Measurements from ENCODE around the gene MAP6.

Gene MAP6

GRCh38 chr11:75596914-75597313 lies 71.9 kb downstream of the MAP6 start:
- Histone ChIP-seq H3K27ac (ENCODE audit: low read depth in 2 of 2, low read length in 2 of 2) (no peak overlapping the region), H3K36me3 (ENCODE audit: control insufficient read depth in 2 of 2, insufficient read depth in 2 of 2, low read length in 2 of 2) (no peaks in the 10 kb centered on the region), H3K9me3 (ENCODE audit: control insufficient read depth in 2 of 2, low read length in 2 of 2) (no peaks in the 10 kb centered on the region), H3K9ac (ENCODE audit: low read depth in 1 of 2, low read length in 2 of 2) (no peak overlapping the region), H3K4me1 (ENCODE audit: control insufficient read depth in 2 of 2, insufficient read depth in 2 of 2, low read length in 2 of 2) (peaks cover 3 to 4% of the 10 kb centered on the region in 2 donors), H3K27me3 (ENCODE audit: control insufficient read depth in 2 of 2, insufficient read depth in 2 of 2, low read length in 2 of 2) (peaks cover 0 to 4% of the 10 kb centered on the region in 2 donors), H3K4me3 (ENCODE audit: low read length in 2 of 2) (no peak overlapping the region)

- H3K36me3 ChIP-seq (ENCODE audit: control insufficient read depth in 2 of 2, insufficient read depth in 2 of 2, low read length in 2 of 2), result no peaks in the 10 kb centered on the region
- H3K27me3 ChIP-seq (ENCODE audit: control insufficient read depth in 2 of 2, insufficient read depth in 2 of 2, low read length in 2 of 2), result no peaks in the 10 kb centered on the region
- H3K4me1 ChIP-seq (ENCODE audit: control insufficient read depth in 2 of 2, insufficient read depth in 2 of 2, low read length in 2 of 2), result peaks cover 3 to 4% of the 10 kb centered on the region in 2 donors
- H3K4me3 ChIP-seq (ENCODE audit: low read length in 2 of 2), result no peak overlapping the region
- H3K9me3 ChIP-seq (ENCODE audit: control insufficient read depth in 2 of 2, low read length in 2 of 2), result no peaks in the 10 kb centered on the region
- H3K27ac ChIP-seq (ENCODE audit: low read depth in 2 of 2, low read length in 2 of 2), result no peak overlapping the region
- no peak overlapping the region for H3K9ac ChIP-seq (ENCODE audit: low read depth in 1 of 2, low read length in 2 of 2)
These were observed 73.4 kb downstream of the MAP6 start for GRCh38 chr11:75595429-75595828.

- H3K9ac ChIP-seq (ENCODE audit: low read depth in 1 of 2, low read length in 2 of 2), result no peak overlapping the region
- peaks cover 3 to 4% of the 10 kb centered on the region in 2 donors for H3K4me1 ChIP-seq (ENCODE audit: control insufficient read depth in 2 of 2, insufficient read depth in 2 of 2, low read length in 2 of 2)
- H3K27ac ChIP-seq (ENCODE audit: low read depth in 2 of 2, low read length in 2 of 2), result no peak overlapping the region
- H3K4me3 ChIP-seq (ENCODE audit: low read length in 2 of 2), result no peak overlapping the region
- H3K36me3 ChIP-seq (ENCODE audit: control insufficient read depth in 2 of 2, insufficient read depth in 2 of 2, low read length in 2 of 2), result no peaks in the 10 kb centered on the region
- H3K9me3 ChIP-seq (ENCODE audit: control insufficient read depth in 2 of 2, low read length in 2 of 2), result no peaks in the 10 kb centered on the region
- no peaks in the 10 kb centered on the region for H3K27me3 ChIP-seq (ENCODE audit: control insufficient read depth in 2 of 2, insufficient read depth in 2 of 2, low read length in 2 of 2)
These were observed 74.6 kb downstream of the MAP6 start for GRCh38 chr11:75594211-75594610.

GRCh38 chr11:75593286-75593915 lies 75.4 kb downstream of the MAP6 start:
- no peak overlapping the region for H3K9ac ChIP-seq (ENCODE audit: low read depth in 1 of 2, low read length in 2 of 2)
- H3K27me3 ChIP-seq (ENCODE audit: control insufficient read depth in 2 of 2, insufficient read depth in 2 of 2, low read length in 2 of 2), result no peaks in the 10 kb centered on the region
- peaks cover 3 to 4% of the 10 kb centered on the region in 2 donors for H3K4me1 ChIP-seq (ENCODE audit: control insufficient read depth in 2 of 2, insufficient read depth in 2 of 2, low read length in 2 of 2)
- no peak overlapping the region for H3K4me3 ChIP-seq (ENCODE audit: low read length in 2 of 2)
- H3K36me3 ChIP-seq (ENCODE audit: control insufficient read depth in 2 of 2, insufficient read depth in 2 of 2, low read length in 2 of 2), result no peaks in the 10 kb centered on the region
- no peak overlapping the region for H3K27ac ChIP-seq (ENCODE audit: low read depth in 2 of 2, low read length in 2 of 2)
- H3K9me3 ChIP-seq (ENCODE audit: control insufficient read depth in 2 of 2, low read length in 2 of 2), result no peaks in the 10 kb centered on the region

GRCh38 chr11:75592715-75593114 lies 76.1 kb downstream of the MAP6 start:
- Histone ChIP-seq H3K9ac (ENCODE audit: low read depth in 1 of 2, low read length in 2 of 2) (no peak overlapping the region), H3K4me3 (ENCODE audit: low read length in 2 of 2) (no peak overlapping the region), H3K27ac (ENCODE audit: low read depth in 2 of 2, low read length in 2 of 2) (no peak overlapping the region), H3K27me3 (ENCODE audit: control insufficient read depth in 2 of 2, insufficient read depth in 2 of 2, low read length in 2 of 2) (no peaks in the 10 kb centered on the region), H3K9me3 (ENCODE audit: control insufficient read depth in 2 of 2, low read length in 2 of 2) (no peaks in the 10 kb centered on the region), H3K4me1 (ENCODE audit: control insufficient read depth in 2 of 2, insufficient read depth in 2 of 2, low read length in 2 of 2) (peaks cover 3 to 4% of the 10 kb centered on the region in 2 donors), H3K36me3 (ENCODE audit: control insufficient read depth in 2 of 2, insufficient read depth in 2 of 2, low read length in 2 of 2) (no peaks in the 10 kb centered on the region)

GRCh38 chr11:75591966-75592365 lies 76.9 kb downstream of the MAP6 start:
- no peak overlapping the region for H3K27ac ChIP-seq (ENCODE audit: low read depth in 2 of 2, low read length in 2 of 2)
- no peaks in the 10 kb centered on the region for H3K9me3 ChIP-seq (ENCODE audit: control insufficient read depth in 2 of 2, low read length in 2 of 2)
- peaks cover 3 to 4% of the 10 kb centered on the region in 2 donors for H3K4me1 ChIP-seq (ENCODE audit: control insufficient read depth in 2 of 2, insufficient read depth in 2 of 2, low read length in 2 of 2)
- H3K9ac ChIP-seq (ENCODE audit: low read depth in 1 of 2, low read length in 2 of 2), result no peak overlapping the region
- H3K27me3 ChIP-seq (ENCODE audit: control insufficient read depth in 2 of 2, insufficient read depth in 2 of 2, low read length in 2 of 2), result no peaks in the 10 kb centered on the region
- no peak overlapping the region for H3K4me3 ChIP-seq (ENCODE audit: low read length in 2 of 2)
- no peaks in the 10 kb centered on the region for H3K36me3 ChIP-seq (ENCODE audit: control insufficient read depth in 2 of 2, insufficient read depth in 2 of 2, low read length in 2 of 2)

- Histone ChIP-seq H3K4me3 (ENCODE audit: low read length in 2 of 2) (no peak overlapping the region), H3K27me3 (ENCODE audit: control insufficient read depth in 2 of 2, insufficient read depth in 2 of 2, low read length in 2 of 2) (no peaks in the 10 kb centered on the region), H3K9ac (ENCODE audit: low read depth in 1 of 2, low read length in 2 of 2) (no peak overlapping the region), H3K4me1 (ENCODE audit: control insufficient read depth in 2 of 2, insufficient read depth in 2 of 2, low read length in 2 of 2) (peaks cover 3 to 4% of the 10 kb centered on the region in 2 donors), H3K27ac (ENCODE audit: low read depth in 2 of 2, low read length in 2 of 2) (no peak overlapping the region), H3K36me3 (ENCODE audit: control insufficient read depth in 2 of 2, insufficient read depth in 2 of 2, low read length in 2 of 2) (no peaks in the 10 kb centered on the region), H3K9me3 (ENCODE audit: control insufficient read depth in 2 of 2, low read length in 2 of 2) (no peaks in the 10 kb centered on the region)
These were observed 77.5 kb downstream of the MAP6 start for GRCh38 chr11:75591371-75591770.

GRCh38 chr11:75589933-75590332 lies 78.9 kb downstream of the MAP6 start:
- Histone ChIP-seq H3K27ac (ENCODE audit: low read depth in 2 of 2, low read length in 2 of 2) (no peak overlapping the region), H3K9ac (ENCODE audit: low read depth in 1 of 2, low read length in 2 of 2) (no peak overlapping the region), H3K9me3 (ENCODE audit: control insufficient read depth in 2 of 2, low read length in 2 of 2) (no peaks in the 10 kb centered on the region), H3K27me3 (ENCODE audit: control insufficient read depth in 2 of 2, insufficient read depth in 2 of 2, low read length in 2 of 2) (no peaks in the 10 kb centered on the region), H3K4me1 (ENCODE audit: control insufficient read depth in 2 of 2, insufficient read depth in 2 of 2, low read length in 2 of 2) (peaks cover 3 to 4% of the 10 kb centered on the region in 2 donors), H3K4me3 (ENCODE audit: low read length in 2 of 2) (no peak overlapping the region), H3K36me3 (ENCODE audit: control insufficient read depth in 2 of 2, insufficient read depth in 2 of 2, low read length in 2 of 2) (no peaks in the 10 kb centered on the region)

- H3K4me1 ChIP-seq (ENCODE audit: control insufficient read depth in 2 of 2, insufficient read depth in 2 of 2, low read length in 2 of 2), result peaks cover 6 to 7% of the 10 kb centered on the region in 2 donors
- no peaks in the 10 kb centered on the region for H3K36me3 ChIP-seq (ENCODE audit: control insufficient read depth in 2 of 2, insufficient read depth in 2 of 2, low read length in 2 of 2)
- no peak overlapping the region for H3K27ac ChIP-seq (ENCODE audit: low read depth in 2 of 2, low read length in 2 of 2)
- no peaks in the 10 kb centered on the region for H3K27me3 ChIP-seq (ENCODE audit: control insufficient read depth in 2 of 2, insufficient read depth in 2 of 2, low read length in 2 of 2)
- no peak overlapping the region for H3K4me3 ChIP-seq (ENCODE audit: low read length in 2 of 2)
- H3K9me3 ChIP-seq (ENCODE audit: control insufficient read depth in 2 of 2, low read length in 2 of 2), result no peaks in the 10 kb centered on the region
- no peak overlapping the region for H3K9ac ChIP-seq (ENCODE audit: low read depth in 1 of 2, low read length in 2 of 2)
These were observed 79.8 kb downstream of the MAP6 start for GRCh38 chr11:75589051-75589450.

- no peaks in the 10 kb centered on the region for H3K27me3 ChIP-seq (ENCODE audit: control insufficient read depth in 2 of 2, insufficient read depth in 2 of 2, low read length in 2 of 2)
- no peak overlapping the region for H3K27ac ChIP-seq (ENCODE audit: low read depth in 2 of 2, low read length in 2 of 2)
- no peak overlapping the region for H3K4me3 ChIP-seq (ENCODE audit: low read length in 2 of 2)
- no peaks in the 10 kb centered on the region for H3K9me3 ChIP-seq (ENCODE audit: control insufficient read depth in 2 of 2, low read length in 2 of 2)
- H3K4me1 ChIP-seq (ENCODE audit: control insufficient read depth in 2 of 2, insufficient read depth in 2 of 2, low read length in 2 of 2), result peaks cover 7 to 9% of the 10 kb centered on the region in 2 donors
- no peaks in the 10 kb centered on the region for H3K36me3 ChIP-seq (ENCODE audit: control insufficient read depth in 2 of 2, insufficient read depth in 2 of 2, low read length in 2 of 2)
- H3K9ac ChIP-seq (ENCODE audit: low read depth in 1 of 2, low read length in 2 of 2), result no peak overlapping the region
These were observed 80.8 kb downstream of the MAP6 start for GRCh38 chr11:75588051-75588481.

All from mucosa of rectum (tissue), 2 donors.